Stimulated activated naive CD8-positive, alpha-beta T cell treated with anti-CD3 and anti-CD28 coated beads, Interleukin-15, amount 100 ng/mL, for 72 hours (primary cell): ENCODE results near the gene SF3B5.

Experiments
- ATAC-seq: fragments of 150-1000 bp; cut with Tn5 transposase; 2 replicates; pipeline ENCODE4 v1.10.0; 2021; ENCODE audit warnings: mild to moderate bottlenecking, moderate library complexity
- DNase-seq, 2 donors: peaks; one replicate each; pipeline ENCODE4 v3.0.0; 2021 to 2022
- H3K27ac Mint-ChIP-seq, 2 donors: one replicate each; pipeline ENCODE4 v1.8.0; 2022; ENCODE audit warnings: mild to moderate bottlenecking in 2 of 2, mixed read lengths in 2 of 2, moderate library complexity in 2 of 2
- H3K27me3 Mint-ChIP-seq: one replicate; pipeline ENCODE4 v1.8.0; 2022; ENCODE audit warnings: mixed read lengths
- H3K4me1 Mint-ChIP-seq: one replicate; pipeline ENCODE4 v1.8.0; 2022; ENCODE audit warnings: mild to moderate bottlenecking, mixed read lengths
- H3K4me3 Mint-ChIP-seq, 2 donors: one replicate each; pipeline ENCODE4 v1.8.0; 2022; ENCODE audit warnings: mild to moderate bottlenecking in 2 of 2, mixed read lengths in 2 of 2, moderate library complexity in 1 of 2
- H3K9me3 Mint-ChIP-seq, 2 donors: one replicate each; pipeline ENCODE4 v1.8.0; 2022; ENCODE audit warnings: mixed read lengths in 2 of 2

Gene SF3B5

DNA sequence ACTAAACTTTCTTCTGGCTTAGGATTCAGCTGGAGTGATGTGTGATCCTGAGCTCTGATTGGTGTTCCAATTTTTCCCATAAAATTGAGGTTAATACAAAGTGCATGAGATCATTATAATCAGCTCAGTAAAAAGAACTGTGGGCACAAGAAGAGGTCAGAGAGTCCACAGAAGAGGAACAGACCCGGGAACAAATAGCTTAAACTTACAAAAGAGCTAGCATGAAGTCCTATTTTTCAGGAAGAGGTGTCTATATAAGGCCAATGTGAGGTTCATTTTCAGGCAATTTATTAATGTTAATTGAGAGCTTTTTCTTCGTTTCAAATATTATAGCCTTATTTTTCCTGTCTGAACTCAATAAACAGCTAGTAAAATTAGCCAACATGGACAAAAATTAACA lies 28.0 kb upstream of the SF3B5 start:
- no peaks in the 10 kb centered on the region for H3K27me3 Mint-ChIP-seq
- H3K4me3 Mint-ChIP-seq: no peak overlapping the region
- no peaks in the 10 kb centered on the region for H3K9me3 Mint-ChIP-seq
- no peak overlapping the region for H3K27ac Mint-ChIP-seq
- ATAC-seq: no peak
- H3K4me1 Mint-ChIP-seq: peaks cover 2% of the 10 kb centered on the region
- no peak for DNase-seq

DNA sequence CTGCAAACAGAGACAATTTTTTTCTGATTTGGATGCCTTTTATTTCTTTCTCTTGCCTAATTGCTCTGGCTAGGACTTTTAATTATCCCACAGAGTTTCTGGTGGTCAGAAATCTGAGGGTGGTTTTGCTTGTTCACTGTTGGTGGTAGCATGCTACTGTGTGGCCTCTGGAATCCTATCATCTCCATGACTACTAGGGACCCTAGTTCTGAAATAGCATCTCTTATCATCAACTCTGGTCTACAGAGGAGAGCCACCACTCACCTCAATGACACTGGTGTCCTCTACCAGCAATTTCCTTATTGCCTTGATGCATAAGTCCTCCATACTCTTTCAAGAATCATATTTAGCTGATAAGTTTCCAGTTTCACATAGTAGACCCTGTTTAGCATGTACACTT lies 27.5 kb upstream of the SF3B5 start:
- DNase-seq: no peak
- ATAC-seq: no peak
- Mint-ChIP-seq H3K9me3 (no peaks in the 10 kb centered on the region), H3K27me3 (no peaks in the 10 kb centered on the region), H3K4me1 (no peaks in the 10 kb centered on the region), H3K4me3 (no peak overlapping the region), H3K27ac (no peak overlapping the region)

GRCh38 chr6:144119376-144119775 lies 24.0 kb upstream of the SF3B5 start:
- Mint-ChIP-seq H3K9me3 (no peaks in the 10 kb centered on the region), H3K4me1 (no peaks in the 10 kb centered on the region), H3K27me3 (no peaks in the 10 kb centered on the region), H3K4me3 (no peak overlapping the region), H3K27ac (no peak overlapping the region)
- ATAC-seq (no peak), DNase-seq (no peak)

DNA sequence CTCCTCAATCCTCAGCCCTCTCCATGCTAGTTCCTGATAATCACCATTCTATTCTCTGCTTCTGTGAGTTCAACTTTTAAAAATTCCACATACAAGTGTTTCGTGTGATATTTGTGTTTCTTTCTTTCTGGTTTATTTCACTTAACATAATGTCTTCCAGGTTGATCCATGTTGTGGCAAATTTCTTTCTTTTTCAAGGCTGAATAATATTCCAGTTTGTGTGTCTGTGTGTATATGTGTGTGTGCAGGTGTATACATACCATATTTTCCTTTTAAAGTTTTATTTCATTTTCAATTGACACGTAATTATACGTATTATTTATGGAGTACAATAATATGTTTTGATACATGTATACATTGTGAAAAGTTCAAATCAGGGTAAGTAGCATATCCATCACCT lies 19.8 kb upstream of the SF3B5 start:
- ATAC-seq (no peak), DNase-seq (no peak)
- Mint-ChIP-seq H3K9me3 (no peaks in the 10 kb centered on the region), H3K4me1 (no peaks in the 10 kb centered on the region), H3K4me3 (no peak overlapping the region), H3K27ac (no peak overlapping the region), H3K27me3 (no peaks in the 10 kb centered on the region)

- no peaks in the 10 kb centered on the region for H3K9me3 Mint-ChIP-seq
- DNase-seq (no peak), ATAC-seq (no peak)
- no peaks in the 10 kb centered on the region for H3K27me3 Mint-ChIP-seq
- no peaks in the 10 kb centered on the region for H3K4me1 Mint-ChIP-seq
- no peak overlapping the region for H3K27ac Mint-ChIP-seq
- H3K4me3 Mint-ChIP-seq: no peak overlapping the region
These were observed 18.0 kb upstream of the SF3B5 start for GRCh38 chr6:144113366-144113765.

GRCh38 chr6:144110210-144110609 lies 14.8 kb upstream of the SF3B5 start:
- no peaks in the 10 kb centered on the region for H3K27me3 Mint-ChIP-seq
- DNase-seq: no peak
- ATAC-seq: no peak
- H3K4me1 Mint-ChIP-seq: peaks cover 6% of the 10 kb centered on the region
- no peak overlapping the region for H3K27ac Mint-ChIP-seq
- H3K4me3 Mint-ChIP-seq: no peak overlapping the region
- no peaks in the 10 kb centered on the region for H3K9me3 Mint-ChIP-seq

- Mint-ChIP-seq H3K4me1 (peaks cover 11% of the 10 kb centered on the region), H3K4me3 (no peak overlapping the region), H3K27me3 (no peaks in the 10 kb centered on the region), H3K27ac (peak overlapping the region in 1 of 2 donors; percentile 55), H3K9me3 (no peaks in the 10 kb centered on the region)
- ATAC-seq (no peak), DNase-seq (no peak)
These were observed 10.8 kb upstream of the SF3B5 start for GRCh38 chr6:144106206-144106605.

DNA sequence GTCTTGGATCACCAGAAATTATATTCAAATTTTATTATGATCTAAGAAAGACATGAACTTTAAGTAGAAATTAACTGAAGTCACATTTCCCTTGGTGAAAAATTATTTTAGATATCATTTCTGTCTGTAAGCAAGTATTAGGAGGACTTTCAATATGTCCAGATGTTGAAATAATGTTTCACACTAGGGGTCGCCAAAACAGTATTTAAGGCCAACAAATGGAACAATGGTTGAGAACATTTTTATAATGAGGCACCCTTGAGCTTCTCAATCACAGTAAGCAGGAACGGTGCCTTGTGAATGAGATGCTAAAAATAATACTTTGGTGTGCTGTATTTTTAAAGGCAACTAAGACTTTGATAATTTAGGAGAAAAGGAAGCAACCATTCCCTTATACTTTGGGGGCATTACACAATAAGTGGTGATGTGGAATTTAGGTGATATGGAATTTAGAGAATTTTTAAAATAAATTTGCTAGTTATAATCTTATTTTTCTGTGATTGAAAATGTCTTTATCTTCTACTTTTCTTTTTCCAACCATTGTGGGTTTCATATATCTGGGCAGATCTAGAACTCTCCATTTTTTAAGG lies 9.6 kb upstream of the SF3B5 start:
- DNase-seq (peak; percentile 35 to 51), ATAC-seq (peak; percentile 83)
- Mint-ChIP-seq H3K27ac (no peak overlapping the region), H3K9me3 (no peaks in the 10 kb centered on the region), H3K27me3 (no peaks in the 10 kb centered on the region), H3K4me1 (peaks cover 11% of the 10 kb centered on the region), H3K4me3 (no peak overlapping the region)

DNA sequence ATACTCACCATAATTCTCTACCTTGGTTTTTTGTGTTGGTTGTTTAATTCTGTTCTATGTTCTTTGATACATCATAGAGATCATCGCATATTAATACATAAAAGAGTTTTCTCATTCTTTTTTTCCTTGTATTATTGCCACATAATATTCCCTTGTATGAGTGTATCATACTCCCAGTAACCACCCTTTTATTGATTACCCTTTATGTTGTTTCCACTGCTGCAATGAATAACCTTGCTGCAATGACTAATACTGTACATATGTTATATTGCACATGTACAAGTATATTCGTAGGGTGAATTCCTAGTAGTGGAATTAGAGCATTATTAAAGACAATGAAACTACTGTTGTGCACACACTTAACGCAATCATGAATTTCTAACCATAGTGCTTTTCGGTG lies 9.1 kb upstream of the SF3B5 start:
- ATAC-seq: no peak
- Mint-ChIP-seq H3K27me3 (no peaks in the 10 kb centered on the region), H3K4me1 (peaks cover 12% of the 10 kb centered on the region), H3K9me3 (no peaks in the 10 kb centered on the region), H3K4me3 (no peak overlapping the region), H3K27ac (no peak overlapping the region)
- no peak for DNase-seq

GRCh38 chr6:144103026-144103563 lies 7.7 kb upstream of the SF3B5 start:
- DNase-seq: no peak
- H3K4me1 Mint-ChIP-seq: peaks cover 21% of the 10 kb centered on the region
- no peak overlapping the region for H3K4me3 Mint-ChIP-seq
- no peak for ATAC-seq
- no peak overlapping the region for H3K27ac Mint-ChIP-seq
- H3K9me3 Mint-ChIP-seq: no peaks in the 10 kb centered on the region
- H3K27me3 Mint-ChIP-seq: no peaks in the 10 kb centered on the region

DNA sequence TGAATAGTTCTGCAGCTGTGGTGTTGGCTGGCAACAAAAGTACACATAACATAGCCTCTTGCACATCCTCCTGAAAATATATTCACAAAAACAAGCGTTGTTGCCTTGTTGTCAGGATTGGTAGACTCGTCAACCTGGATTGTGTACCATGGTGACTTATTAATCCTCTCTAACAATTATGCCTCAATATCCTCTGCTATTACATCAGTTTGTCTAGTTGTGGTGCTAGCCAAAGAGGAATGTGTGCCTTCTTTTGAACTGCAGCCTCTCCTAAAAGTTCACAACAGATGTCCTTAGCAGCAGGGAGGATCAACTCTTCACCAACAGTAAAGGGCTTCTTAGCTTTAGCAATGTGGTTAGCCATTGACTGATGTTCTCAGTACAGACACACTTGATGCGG lies 3.6 kb upstream of the SF3B5 start:
- Mint-ChIP-seq H3K27me3 (no peaks in the 10 kb centered on the region), H3K9me3 (peaks cover 0 to 3% of the 10 kb centered on the region in 2 donors), H3K4me1 (peaks cover 26% of the 10 kb centered on the region), H3K4me3 (no peak overlapping the region), H3K27ac (no peak overlapping the region)
- no peak for ATAC-seq
- DNase-seq: no peak

DNA sequence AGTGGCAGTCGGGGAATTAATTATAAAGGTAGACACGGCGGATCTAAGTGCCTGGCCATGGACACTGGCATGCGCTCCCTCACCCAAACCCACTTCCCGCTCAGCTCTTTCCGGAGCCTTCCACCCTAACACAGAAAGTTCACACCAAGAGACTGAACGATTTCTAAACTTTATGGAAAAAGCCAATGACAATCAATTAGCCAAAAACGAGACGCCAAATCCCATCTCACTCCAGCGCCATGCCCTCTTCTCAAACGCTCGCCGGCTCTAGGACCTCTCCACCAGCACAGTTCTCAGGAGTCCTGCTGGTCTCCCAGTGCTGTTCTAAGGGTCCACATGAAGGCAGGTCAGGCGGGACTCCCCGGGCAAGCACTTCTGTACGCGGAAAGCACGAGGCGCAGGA lies 641 bp downstream of the SF3B5 start:
- H3K27ac Mint-ChIP-seq: peak overlapping the region; percentile 98
- peaks cover 34% of the 10 kb centered on the region for H3K4me1 Mint-ChIP-seq
- peak; percentile 11 for ATAC-seq
- H3K4me3 Mint-ChIP-seq: peak overlapping the region; percentile 90 to 92
- no peaks in the 10 kb centered on the region for H3K27me3 Mint-ChIP-seq
- no peak for DNase-seq
- H3K9me3 Mint-ChIP-seq: peaks cover 0 to 4% of the 10 kb centered on the region in 2 donors

DNA sequence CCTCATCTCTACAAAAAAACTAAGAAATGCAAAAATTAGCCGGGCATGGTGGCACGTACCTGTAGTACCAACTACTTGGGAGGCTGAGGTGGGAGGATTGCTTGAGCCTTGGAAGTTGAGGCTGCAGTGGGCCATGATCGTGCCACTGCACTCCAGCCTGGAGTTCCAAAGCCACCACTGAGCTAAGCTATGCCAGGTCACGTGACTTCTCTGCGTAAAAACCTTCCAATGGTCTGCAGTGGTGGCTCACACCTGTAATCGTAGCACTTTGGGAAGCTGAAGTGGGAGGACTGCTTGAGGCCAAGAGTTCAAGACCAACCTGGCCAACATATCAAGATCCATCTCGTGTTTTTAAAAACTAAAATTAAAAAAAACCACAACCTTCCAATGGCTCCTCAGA lies 1.7 kb downstream of the SF3B5 start:
- Mint-ChIP-seq H3K27ac (peak overlapping the region in 1 of 2 donors; percentile 98), H3K4me3 (peak overlapping the region; percentile 90 to 92), H3K4me1 (peaks cover 25% of the 10 kb centered on the region), H3K27me3 (no peaks in the 10 kb centered on the region), H3K9me3 (peaks cover 0 to 4% of the 10 kb centered on the region in 2 donors)
- no peak for ATAC-seq
- DNase-seq: no peak

DNA sequence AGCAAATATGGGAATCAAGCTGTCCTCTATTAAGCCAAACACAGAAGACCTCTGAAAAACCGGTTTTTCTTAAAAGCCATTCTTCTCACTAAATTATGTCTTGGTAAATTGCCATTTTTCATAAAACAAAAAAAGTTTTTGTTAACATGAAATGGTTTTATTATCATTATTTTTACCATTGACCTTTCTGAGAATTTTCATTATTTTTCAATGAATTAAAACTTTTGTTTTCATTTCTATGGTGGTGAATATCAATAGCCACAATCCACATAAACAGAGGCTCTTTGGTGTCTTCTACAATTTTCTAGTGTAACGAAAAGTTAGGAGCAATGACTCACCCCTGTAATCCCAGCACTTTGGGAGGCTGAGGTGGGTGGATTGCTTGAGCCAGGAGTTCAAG lies 2.1 kb downstream of the SF3B5 start:
- Mint-ChIP-seq H3K27me3 (no peaks in the 10 kb centered on the region), H3K4me1 (peaks cover 25% of the 10 kb centered on the region), H3K9me3 (peaks cover 0 to 4% of the 10 kb centered on the region in 2 donors), H3K4me3 (peak overlapping the region; percentile 90 to 92), H3K27ac (no peak overlapping the region)
- DNase-seq: no peak
- no peak for ATAC-seq

DNA sequence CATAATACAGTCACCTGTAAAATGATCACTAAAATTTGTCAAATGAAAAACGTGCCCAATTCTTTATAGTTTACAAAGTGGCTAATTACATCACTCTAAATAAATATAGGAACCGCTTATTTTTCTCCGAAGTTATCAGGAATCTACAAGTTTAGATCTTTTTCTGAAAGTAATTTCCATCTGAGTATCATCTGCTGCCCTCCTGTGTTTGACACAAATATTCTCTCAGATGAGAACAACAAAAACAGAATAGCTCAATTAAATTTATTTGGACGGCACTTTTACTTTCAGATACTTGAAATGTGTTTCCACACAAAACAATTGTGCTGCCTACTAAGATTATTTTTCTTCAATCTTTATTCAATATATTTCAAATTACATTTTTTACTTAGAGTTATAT lies 5.0 kb downstream of the SF3B5 start:
- ATAC-seq: no peak
- DNase-seq: no peak
- H3K9me3 Mint-ChIP-seq: peaks cover 0 to 4% of the 10 kb centered on the region in 2 donors
- no peaks in the 10 kb centered on the region for H3K27me3 Mint-ChIP-seq
- peaks cover 16% of the 10 kb centered on the region for H3K4me1 Mint-ChIP-seq
- H3K4me3 Mint-ChIP-seq: no peak overlapping the region
- no peak overlapping the region for H3K27ac Mint-ChIP-seq

- DNase-seq (no peak), ATAC-seq (no peak)
- H3K4me1 Mint-ChIP-seq: no peaks in the 10 kb centered on the region
- H3K27ac Mint-ChIP-seq: no peak overlapping the region
- H3K9me3 Mint-ChIP-seq: no peaks in the 10 kb centered on the region
- H3K27me3 Mint-ChIP-seq: no peaks in the 10 kb centered on the region
- no peak overlapping the region for H3K4me3 Mint-ChIP-seq
These were observed 7.5 kb downstream of the SF3B5 start for GRCh38 chr6:144087789-144088426.

DNA sequence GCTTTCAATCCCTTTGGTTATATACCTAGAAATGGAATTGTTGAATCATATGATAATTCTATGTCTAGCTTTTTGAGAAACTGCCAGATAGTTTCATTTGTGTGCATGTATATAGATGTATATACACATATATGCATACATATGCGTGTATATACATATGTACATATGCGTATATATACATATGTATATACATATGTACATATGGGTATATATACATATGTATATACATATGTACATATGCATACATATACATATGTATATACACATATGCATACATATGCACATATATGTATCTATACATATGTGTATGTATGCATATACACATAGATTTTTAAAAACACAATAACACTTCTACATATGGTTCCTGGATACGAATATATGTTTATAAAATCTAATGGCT lies 8.4 kb downstream of the SF3B5 start:
- no peak overlapping the region for H3K4me3 Mint-ChIP-seq
- no peak for ATAC-seq

More for the DNA sequence above, 8.4 kb downstream of the SF3B5 start:
- no peak for DNase-seq
- Mint-ChIP-seq H3K27ac (no peak overlapping the region), H3K9me3 (no peaks in the 10 kb centered on the region), H3K27me3 (no peaks in the 10 kb centered on the region), H3K4me1 (no peaks in the 10 kb centered on the region)
